NT2/D1 (cell line): ENCODE measurements around the gene MTG2.

Source experiments
- SUZ12 ChIP-seq: IDR thresholded peaks from 2 replicates; pipeline ENCODE4 v1.6.1; 2011; ENCODE audit not compliant: insufficient read length, insufficient read depth; ENCODE audit errors: extremely low read depth
- YY1 ChIP-seq: IDR thresholded peaks from 2 replicates; pipeline ENCODE4 v1.6.1; 2011; ENCODE audit not compliant: insufficient read length, insufficient read depth
- ZNF274 ChIP-seq: IDR thresholded peaks from 2 replicates; pipeline ENCODE4 v1.6.1; 2011; ENCODE audit warnings: mild to moderate bottlenecking, low read depth, low read length

- TF ChIP-seq SUZ12: no peak
- no peak for TF ChIP-seq ZNF274
- no peak for TF ChIP-seq YY1
Observed at GRCh38 chr20:62215020-62215990, 32.5 kb downstream of the MTG2 start.
